Panc1 (cell line): ENCODE data around the gene AP3M1. TPM values are rescaled to one million over a fixed set of nuclear protein-coding genes. Genes with fewer than 3 reads are reported as not detected.

Experiments used
- ATAC-seq: fragments of 200-7000 bp; cut with Tn5 transposase; 2 replicates; pipeline ENCODE4 v1.9.1; 2020; ENCODE audit warnings: mild to moderate bottlenecking, moderate library complexity
- BruUV-seq: library from RNA; stranded (reverse); fragments of 400-500 nt; replicated peaks from 2 replicates; lab custom pipeline; 2021; lab: Mats Ljungman, UMichigan
- CTCF ChIA-PET: fragments of 300-600 bp; sonication (Branson Sonifier 250); formaldehyde crosslinking; loops from one replicate; lab custom pipeline; 2022; ENCODE audit warnings: antibody characterized with exemption; lab: Charles Lee
- POLR2A ChIA-PET: fragments of 300-600 bp; sonication (Branson Sonifier 250); formaldehyde crosslinking; loops from one replicate; lab custom pipeline; 2022; ENCODE audit warnings: antibody characterized with exemption; lab: Charles Lee
- DNase-seq: peaks from one replicate; pipeline ENCODE4 v3.0.0-alpha.2; 2010; ENCODE audit warnings: low read depth, low spot score
- H3K27ac ChIP-seq: 2 replicates; pipeline ENCODE4 v1.5.1; 2011; ENCODE audit warnings: mild to moderate bottlenecking, low read length, inconsistent platforms
- H3K27me3 ChIP-seq: fragments of 200-500 bp; sonication (Bioruptor generic); 2 replicates; pipeline ENCODE4 v1.6.0; 2014; ENCODE audit warnings: low read length, inconsistent platforms; ENCODE audit not compliant: control insufficient read depth, insufficient read depth
- H3K36me3 ChIP-seq: fragments of 200-500 bp; sonication (Bioruptor generic); 2 replicates; pipeline ENCODE4 v1.5.1; 2014; ENCODE audit warnings: inconsistent platforms, mild to moderate bottlenecking, low read length, moderate library complexity; ENCODE audit not compliant: control insufficient read depth, insufficient read depth
- H3K4me1 ChIP-seq: 2 replicates; pipeline ENCODE4 v1.5.1; 2011; ENCODE audit warnings: inconsistent platforms, mild to moderate bottlenecking, low read length, moderate library complexity; ENCODE audit not compliant: control insufficient read depth, insufficient read depth
- H3K4me3 ChIP-seq, 2 experiments: 2 replicates each; pipeline ENCODE4 v1.5.1; 2011 to 2012; ENCODE audit warnings: low read depth in 2 of 2, low read length in 2 of 2, mild to moderate bottlenecking in 2 of 2, inconsistent platforms in 1 of 2, moderate library complexity in 1 of 2
- H3K9me3 ChIP-seq: fragments of 200-500 bp; sonication (Bioruptor generic); 2 replicates; pipeline ENCODE4 v1.5.1; 2014; ENCODE audit warnings: low read depth, mild to moderate bottlenecking, inconsistent platforms, low read length, moderate library complexity; ENCODE audit not compliant: control insufficient read depth, insufficient read depth
- POLR2AphosphoS5 ChIP-seq: IDR thresholded peaks from 2 replicates; pipeline ENCODE4 v1.6.1; 2012; ENCODE audit warnings: mild to moderate bottlenecking, low read depth, low read length, moderate library complexity
- SIN3A ChIP-seq: IDR thresholded peaks from 2 replicates; pipeline ENCODE4 v1.6.1; 2012; ENCODE audit warnings: low read depth, mild to moderate bottlenecking, low read length, moderate library complexity, borderline replicate concordance; ENCODE audit not compliant: insufficient read depth
- TCF7L2 ChIP-seq: IDR thresholded peaks from 2 replicates; pipeline ENCODE4 v1.6.1; 2011; ENCODE audit warnings: mild to moderate bottlenecking, low read depth, low read length, inconsistent platforms
- in situ Hi-C: cut with HindIII; loops from 2 replicates; pipeline ENCODE4 v1.10.0; 2016; ENCODE audit warnings: low sequenced_read_pairs, low pct_unique_long_range_greater_than_20kb
- intact Hi-C: fragments of 100-400 bp; cut with micrococcal nuclease; formaldehyde crosslinking; loops from one replicate; pipeline ENCODE4 v1.10.0; 2022; ENCODE audit not compliant: unreplicated experiment
- total RNA-seq: library from RNA; stranded (reverse); gene quantifications from one replicate; pipeline ENCODE4 v1.2.1, GENCODE V29; 2021; ENCODE audit not compliant: unreplicated experiment
- TF ChIP-seq, protein P1 (sequence below), 2 experiments: IDR thresholded peaks; 2 replicates each; pipeline ENCODE4 v1.6.1; 2011 to 2012; ENCODE audit warnings: low read depth in 2 of 2, control low read depth in 1 of 2, low read length in 1 of 2, mild to moderate bottlenecking in 1 of 2, moderate library complexity in 1 of 2; ENCODE audit not compliant: insufficient read depth in 1 of 2
- TF ChIP-seq, protein P2 (sequence below): fragments of 450-650 bp; IDR thresholded peaks from 2 replicates; pipeline ENCODE4 v1.5.1; 2017; ENCODE audit warnings: mild to moderate bottlenecking

Gene AP3M1
- total RNA-seq, 1 experiment from 2014 or later, result 51.5 TPM

- ChIA-PET CTCF (no interaction called here), POLR2A (no interaction called here)
- no peaks in the 10 kb centered on the region for H3K27me3 ChIP-seq
- intact Hi-C loops, result no loop called here
- DNase-seq (no peak), ATAC-seq (no peak)
- H3K9me3 ChIP-seq, result no peaks in the 10 kb centered on the region
- BruUV-seq, result no TSS peak
- TF ChIP-seq, protein P1, sequence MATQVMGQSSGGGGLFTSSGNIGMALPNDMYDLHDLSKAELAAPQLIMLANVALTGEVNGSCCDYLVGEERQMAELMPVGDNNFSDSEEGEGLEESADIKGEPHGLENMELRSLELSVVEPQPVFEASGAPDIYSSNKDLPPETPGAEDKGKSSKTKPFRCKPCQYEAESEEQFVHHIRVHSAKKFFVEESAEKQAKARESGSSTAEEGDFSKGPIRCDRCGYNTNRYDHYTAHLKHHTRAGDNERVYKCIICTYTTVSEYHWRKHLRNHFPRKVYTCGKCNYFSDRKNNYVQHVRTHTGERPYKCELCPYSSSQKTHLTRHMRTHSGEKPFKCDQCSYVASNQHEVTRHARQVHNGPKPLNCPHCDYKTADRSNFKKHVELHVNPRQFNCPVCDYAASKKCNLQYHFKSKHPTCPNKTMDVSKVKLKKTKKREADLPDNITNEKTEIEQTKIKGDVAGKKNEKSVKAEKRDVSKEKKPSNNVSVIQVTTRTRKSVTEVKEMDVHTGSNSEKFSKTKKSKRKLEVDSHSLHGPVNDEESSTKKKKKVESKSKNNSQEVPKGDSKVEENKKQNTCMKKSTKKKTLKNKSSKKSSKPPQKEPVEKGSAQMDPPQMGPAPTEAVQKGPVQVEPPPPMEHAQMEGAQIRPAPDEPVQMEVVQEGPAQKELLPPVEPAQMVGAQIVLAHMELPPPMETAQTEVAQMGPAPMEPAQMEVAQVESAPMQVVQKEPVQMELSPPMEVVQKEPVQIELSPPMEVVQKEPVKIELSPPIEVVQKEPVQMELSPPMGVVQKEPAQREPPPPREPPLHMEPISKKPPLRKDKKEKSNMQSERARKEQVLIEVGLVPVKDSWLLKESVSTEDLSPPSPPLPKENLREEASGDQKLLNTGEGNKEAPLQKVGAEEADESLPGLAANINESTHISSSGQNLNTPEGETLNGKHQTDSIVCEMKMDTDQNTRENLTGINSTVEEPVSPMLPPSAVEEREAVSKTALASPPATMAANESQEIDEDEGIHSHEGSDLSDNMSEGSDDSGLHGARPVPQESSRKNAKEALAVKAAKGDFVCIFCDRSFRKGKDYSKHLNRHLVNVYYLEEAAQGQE (IDR thresholded peaks at IDR 0.05; ENCODE audit: insufficient read depth in 1 of 2, low read depth in 2 of 2, low read length in 1 of 2), result no peak
- TF ChIP-seq, protein P2, sequence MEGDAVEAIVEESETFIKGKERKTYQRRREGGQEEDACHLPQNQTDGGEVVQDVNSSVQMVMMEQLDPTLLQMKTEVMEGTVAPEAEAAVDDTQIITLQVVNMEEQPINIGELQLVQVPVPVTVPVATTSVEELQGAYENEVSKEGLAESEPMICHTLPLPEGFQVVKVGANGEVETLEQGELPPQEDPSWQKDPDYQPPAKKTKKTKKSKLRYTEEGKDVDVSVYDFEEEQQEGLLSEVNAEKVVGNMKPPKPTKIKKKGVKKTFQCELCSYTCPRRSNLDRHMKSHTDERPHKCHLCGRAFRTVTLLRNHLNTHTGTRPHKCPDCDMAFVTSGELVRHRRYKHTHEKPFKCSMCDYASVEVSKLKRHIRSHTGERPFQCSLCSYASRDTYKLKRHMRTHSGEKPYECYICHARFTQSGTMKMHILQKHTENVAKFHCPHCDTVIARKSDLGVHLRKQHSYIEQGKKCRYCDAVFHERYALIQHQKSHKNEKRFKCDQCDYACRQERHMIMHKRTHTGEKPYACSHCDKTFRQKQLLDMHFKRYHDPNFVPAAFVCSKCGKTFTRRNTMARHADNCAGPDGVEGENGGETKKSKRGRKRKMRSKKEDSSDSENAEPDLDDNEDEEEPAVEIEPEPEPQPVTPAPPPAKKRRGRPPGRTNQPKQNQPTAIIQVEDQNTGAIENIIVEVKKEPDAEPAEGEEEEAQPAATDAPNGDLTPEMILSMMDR, result no peak
- TF ChIP-seq TCF7L2, result no peak
- no peak for TF ChIP-seq SIN3A
- TF ChIP-seq POLR2AphosphoS5, result no peak
- peaks cover 52% of the 10 kb centered on the region for H3K36me3 ChIP-seq
- no peak overlapping the region for H3K4me3 ChIP-seq
- peaks cover 41% of the 10 kb centered on the region for H3K4me1 ChIP-seq
- H3K27ac ChIP-seq, result no peak overlapping the region
- in situ Hi-C loops, result no loop called here
These were observed 73.7 kb downstream of the AP3M1 start for GRCh38 chr10:74076961-74077360.

DNA sequence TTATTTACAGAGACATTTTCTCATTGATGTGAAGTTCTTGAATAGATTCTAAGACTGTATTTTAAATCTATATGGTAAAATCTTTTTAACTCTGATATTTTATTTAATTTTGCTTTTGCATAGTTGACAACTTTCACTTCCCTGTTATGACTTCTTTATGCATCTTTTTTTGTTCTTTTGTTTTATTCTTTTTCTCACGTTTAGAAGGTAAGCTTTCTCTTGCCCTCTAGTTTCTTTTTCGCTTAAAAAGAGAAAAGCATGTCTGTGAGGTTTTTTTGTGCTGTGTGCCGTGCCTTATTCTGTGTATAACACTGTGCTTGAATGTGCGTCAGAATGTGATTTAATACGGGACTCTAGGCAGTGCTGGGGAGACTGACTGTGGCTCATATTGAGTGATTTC lies 74.7 kb downstream of the AP3M1 start:
- Histone ChIP-seq H3K9me3 (no peaks in the 10 kb centered on the region), H3K4me3 (no peak overlapping the region), H3K36me3 (peaks cover 59% of the 10 kb centered on the region), H3K27ac (no peak overlapping the region), H3K4me1 (peaks cover 45% of the 10 kb centered on the region), H3K27me3 (no peaks in the 10 kb centered on the region)
- in situ Hi-C loops (no loop called here), intact Hi-C loops (no loop called here)
- DNase-seq (no peak), ATAC-seq (no peak)
- TF ChIP-seq, protein P2, result no peak
- TF ChIP-seq, protein P1 (IDR thresholded peaks at IDR 0.05; ENCODE audit: insufficient read depth in 1 of 2, low read depth in 2 of 2, low read length in 1 of 2), result no peak
- no peak for TF ChIP-seq TCF7L2
- no peak for TF ChIP-seq SIN3A
- TF ChIP-seq POLR2AphosphoS5, result no peak
- ChIA-PET POLR2A (interaction anchor here (0.6 to 0.7 kb wide), 2 partner anchors 56 to 175 kb away, joined by 5 read pairs; no protein-coding TSS in a partner anchor), CTCF (no interaction called here)
- no TSS peak for BruUV-seq
